IPS-18a (cell line): Measurements from ENCODE around the gene OAS2.

Experiments
- H3K27ac ChIP-seq: one replicate; pipeline ENCODE4 v1.5.1; 2013; ENCODE audit warnings: low read length
- H3K27me3 ChIP-seq: one replicate; pipeline ENCODE4 v1.6.1; 2013; ENCODE audit warnings: mild to moderate bottlenecking, low read length; ENCODE audit not compliant: control insufficient read depth, insufficient read depth
- H3K36me3 ChIP-seq: one replicate; pipeline ENCODE4 v1.6.1; 2013; ENCODE audit warnings: low read depth, low read length; ENCODE audit not compliant: control insufficient read depth
- H3K4me1 ChIP-seq: one replicate; pipeline ENCODE4 v1.6.1; 2013; ENCODE audit warnings: low read depth, low read length; ENCODE audit not compliant: control insufficient read depth
- H3K4me3 ChIP-seq: one replicate; pipeline ENCODE4 v1.5.1; 2013; ENCODE audit warnings: low read length
- H3K9ac ChIP-seq: one replicate; pipeline ENCODE4 v1.6.1; 2013; ENCODE audit warnings: mild to moderate bottlenecking, low read length, moderate library complexity
- H3K9me3 ChIP-seq: one replicate; pipeline ENCODE4 v1.6.1; 2013; ENCODE audit warnings: low read depth, low read length; ENCODE audit not compliant: control insufficient read depth

The OAS2 gene

DNA sequence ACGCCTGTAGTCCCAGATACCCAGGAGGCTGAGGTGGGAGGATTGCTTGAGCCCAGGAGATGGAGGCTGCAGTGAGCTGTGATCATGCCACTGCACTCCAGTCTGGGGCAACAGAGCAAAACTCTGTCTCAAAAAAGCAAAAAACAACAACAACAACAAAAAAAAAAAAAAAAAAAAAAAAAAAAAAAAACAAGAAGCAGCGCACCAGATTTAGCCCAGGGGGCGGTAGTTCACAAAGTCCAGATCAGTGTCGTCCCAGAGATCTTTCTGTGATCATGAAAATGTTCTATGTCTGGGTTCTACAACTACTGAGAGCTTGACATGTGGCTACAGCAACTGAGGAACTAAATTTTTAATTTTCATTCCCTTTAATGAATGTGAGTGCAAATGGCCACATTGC, 27.4 kb downstream of the OAS2 start:
- Histone ChIP-seq H3K4me3 (no peak overlapping the region), H3K36me3 (no peaks in the 10 kb centered on the region), H3K4me1 (no peaks in the 10 kb centered on the region), H3K9me3 (no peaks in the 10 kb centered on the region), H3K9ac (no peak overlapping the region), H3K27ac (no peak overlapping the region), H3K27me3 (no peaks in the 10 kb centered on the region)

DNA sequence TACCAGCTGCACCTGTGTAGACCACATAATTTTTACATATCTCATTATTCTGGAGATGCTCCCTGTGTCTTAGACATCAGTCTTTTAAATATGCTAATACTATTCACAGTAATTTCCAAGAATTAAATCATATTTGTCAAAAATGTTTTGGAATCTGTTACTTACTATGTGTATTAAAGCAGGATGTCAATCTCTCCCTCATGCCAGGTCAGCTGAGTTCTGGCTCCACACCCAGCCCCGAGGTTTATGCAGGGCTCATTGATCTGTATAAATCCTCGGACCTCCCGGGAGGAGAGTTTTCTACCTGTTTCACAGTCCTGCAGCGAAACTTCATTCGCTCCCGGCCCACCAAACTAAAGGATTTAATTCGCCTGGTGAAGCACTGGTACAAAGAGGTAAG, 27.9 kb downstream of the OAS2 start:
- no peaks in the 10 kb centered on the region for H3K36me3 ChIP-seq
- H3K9ac ChIP-seq = no peak overlapping the region
- no peak overlapping the region for H3K4me3 ChIP-seq
- H3K9me3 ChIP-seq = no peaks in the 10 kb centered on the region
- H3K27ac ChIP-seq = no peak overlapping the region
- no peaks in the 10 kb centered on the region for H3K27me3 ChIP-seq
- H3K4me1 ChIP-seq = no peaks in the 10 kb centered on the region

DNA sequence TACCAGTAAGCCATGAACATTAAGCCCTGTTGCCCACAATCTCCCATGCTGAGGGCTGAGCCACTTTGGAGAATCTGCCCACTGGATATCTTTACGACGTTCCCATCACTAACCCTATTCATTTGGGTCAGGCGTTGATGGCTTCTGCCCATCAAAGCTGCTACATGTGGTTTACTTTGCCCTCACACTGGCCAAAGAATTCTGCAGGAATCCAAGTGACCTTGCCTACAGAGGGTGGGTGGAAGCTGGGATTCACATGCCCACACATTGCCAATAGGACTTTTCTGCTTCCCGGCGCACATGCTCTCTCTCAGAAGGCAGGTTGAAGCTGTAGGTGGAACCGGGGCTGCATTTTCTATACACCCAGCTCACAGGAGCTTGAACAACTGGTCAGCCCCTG, 28.3 kb downstream of the OAS2 start:
- H3K4me3 ChIP-seq = no peak overlapping the region
- no peaks in the 10 kb centered on the region for H3K27me3 ChIP-seq
- no peaks in the 10 kb centered on the region for H3K4me1 ChIP-seq
- H3K9me3 ChIP-seq = no peaks in the 10 kb centered on the region
- H3K9ac ChIP-seq = no peak overlapping the region
- no peaks in the 10 kb centered on the region for H3K36me3 ChIP-seq
- H3K27ac ChIP-seq = no peak overlapping the region

GRCh38 chr12:113007166-113007565, 28.8 kb downstream of the OAS2 start:
- H3K27me3 ChIP-seq = no peaks in the 10 kb centered on the region
- H3K27ac ChIP-seq = no peak overlapping the region
- no peaks in the 10 kb centered on the region for H3K4me1 ChIP-seq
- no peaks in the 10 kb centered on the region for H3K9me3 ChIP-seq
- no peaks in the 10 kb centered on the region for H3K36me3 ChIP-seq
- H3K9ac ChIP-seq = no peak overlapping the region
- H3K4me3 ChIP-seq = no peak overlapping the region

DNA sequence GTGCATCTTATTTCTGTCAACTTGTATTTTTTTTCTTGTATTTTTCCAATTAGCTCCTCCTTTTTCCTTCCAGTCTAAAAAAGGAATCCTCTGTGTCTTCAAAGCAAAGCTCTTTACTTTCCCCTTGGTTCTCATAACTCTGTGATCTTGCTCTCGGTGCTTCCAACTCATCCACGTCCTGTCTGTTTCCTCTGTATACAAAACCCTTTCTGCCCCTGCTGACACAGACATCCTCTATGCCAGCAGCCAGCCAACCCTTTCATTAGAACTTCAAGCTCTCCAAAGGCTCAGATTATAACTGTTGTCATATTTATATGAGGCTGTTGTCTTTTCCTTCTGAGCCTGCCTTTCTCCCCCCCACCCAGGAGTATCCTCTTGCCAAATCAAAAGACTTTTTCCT, 32.4 kb downstream of the OAS2 start:
- Histone ChIP-seq H3K4me1 (no peaks in the 10 kb centered on the region), H3K4me3 (no peak overlapping the region), H3K9me3 (no peaks in the 10 kb centered on the region), H3K9ac (no peak overlapping the region), H3K36me3 (no peaks in the 10 kb centered on the region), H3K27me3 (no peaks in the 10 kb centered on the region), H3K27ac (no peak overlapping the region)

DNA sequence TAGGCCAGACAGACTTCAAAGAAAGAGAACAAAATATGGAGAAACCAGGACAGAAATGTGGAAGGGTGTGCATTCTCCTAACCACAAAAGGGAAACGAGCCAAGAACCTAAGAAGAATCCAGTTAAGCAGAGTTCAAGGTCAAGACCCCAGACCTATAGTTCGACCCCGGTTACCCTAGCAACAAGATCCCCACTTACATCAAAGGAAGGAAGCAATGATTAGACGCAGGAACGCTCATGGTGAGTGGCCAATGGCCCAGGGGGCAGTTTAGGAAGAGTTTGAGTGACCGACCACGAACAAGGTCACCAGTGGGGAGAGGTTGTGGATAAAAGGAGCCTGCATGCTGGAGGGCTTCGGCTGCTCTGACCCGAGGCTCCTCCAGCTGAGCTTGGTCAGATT, 36.2 kb downstream of the OAS2 start:
- H3K4me1 ChIP-seq = no peaks in the 10 kb centered on the region
- no peaks in the 10 kb centered on the region for H3K36me3 ChIP-seq
- H3K27me3 ChIP-seq = no peaks in the 10 kb centered on the region
- H3K9me3 ChIP-seq = no peaks in the 10 kb centered on the region
- no peak overlapping the region for H3K4me3 ChIP-seq
- no peak overlapping the region for H3K27ac ChIP-seq
- H3K9ac ChIP-seq = no peak overlapping the region

GRCh38 chr12:113016796-113017195, 38.5 kb downstream of the OAS2 start:
- H3K27ac ChIP-seq = no peak overlapping the region
- H3K4me3 ChIP-seq = no peak overlapping the region
- H3K27me3 ChIP-seq = no peaks in the 10 kb centered on the region
- H3K36me3 ChIP-seq = no peaks in the 10 kb centered on the region
- H3K9me3 ChIP-seq = no peaks in the 10 kb centered on the region
- H3K9ac ChIP-seq = no peak overlapping the region
- H3K4me1 ChIP-seq = no peaks in the 10 kb centered on the region

DNA sequence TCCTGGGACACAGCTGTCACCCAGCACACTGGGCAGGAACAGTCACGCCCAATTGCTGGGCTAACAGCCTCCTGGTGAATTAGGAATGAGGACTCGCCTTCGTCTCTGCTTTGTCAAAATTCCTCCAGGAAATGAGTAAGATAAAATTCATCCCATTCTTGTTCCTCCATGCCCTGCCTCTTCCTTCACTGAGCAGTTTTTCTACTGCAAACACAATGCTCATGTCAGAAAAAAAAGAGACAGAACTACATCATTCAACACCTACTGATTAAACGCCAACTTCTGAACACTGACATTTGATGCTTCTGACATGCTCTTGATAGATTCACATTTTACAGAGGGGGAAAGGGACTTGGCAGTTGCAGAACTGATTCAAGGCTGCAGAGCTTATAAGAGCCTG, 40.7 kb downstream of the OAS2 start:
- Histone ChIP-seq H3K4me1 (no peaks in the 10 kb centered on the region), H3K9me3 (no peaks in the 10 kb centered on the region), H3K27ac (no peak overlapping the region), H3K36me3 (no peaks in the 10 kb centered on the region), H3K27me3 (no peaks in the 10 kb centered on the region), H3K4me3 (no peak overlapping the region), H3K9ac (no peak overlapping the region)

DNA sequence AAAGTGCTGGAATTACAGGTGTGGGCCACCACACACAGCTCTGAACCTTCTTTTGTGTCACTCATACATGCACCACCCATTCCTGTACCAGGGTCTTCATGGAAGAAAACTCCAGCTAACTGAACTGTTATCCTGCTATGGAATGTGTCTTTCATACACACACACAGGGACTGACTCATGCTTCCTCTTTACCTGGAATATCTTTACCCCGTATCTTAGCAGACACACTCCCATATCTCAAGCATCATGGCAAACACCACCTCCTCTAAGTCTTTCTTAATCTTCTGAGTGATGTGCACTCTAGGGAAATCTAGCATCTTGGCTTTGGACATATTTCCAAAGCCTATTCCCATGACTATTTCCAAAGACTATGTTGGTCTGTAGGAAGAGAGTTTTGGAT, 43.2 kb downstream of the OAS2 start:
- no peaks in the 10 kb centered on the region for H3K27me3 ChIP-seq
- H3K36me3 ChIP-seq = no peaks in the 10 kb centered on the region

DNA sequence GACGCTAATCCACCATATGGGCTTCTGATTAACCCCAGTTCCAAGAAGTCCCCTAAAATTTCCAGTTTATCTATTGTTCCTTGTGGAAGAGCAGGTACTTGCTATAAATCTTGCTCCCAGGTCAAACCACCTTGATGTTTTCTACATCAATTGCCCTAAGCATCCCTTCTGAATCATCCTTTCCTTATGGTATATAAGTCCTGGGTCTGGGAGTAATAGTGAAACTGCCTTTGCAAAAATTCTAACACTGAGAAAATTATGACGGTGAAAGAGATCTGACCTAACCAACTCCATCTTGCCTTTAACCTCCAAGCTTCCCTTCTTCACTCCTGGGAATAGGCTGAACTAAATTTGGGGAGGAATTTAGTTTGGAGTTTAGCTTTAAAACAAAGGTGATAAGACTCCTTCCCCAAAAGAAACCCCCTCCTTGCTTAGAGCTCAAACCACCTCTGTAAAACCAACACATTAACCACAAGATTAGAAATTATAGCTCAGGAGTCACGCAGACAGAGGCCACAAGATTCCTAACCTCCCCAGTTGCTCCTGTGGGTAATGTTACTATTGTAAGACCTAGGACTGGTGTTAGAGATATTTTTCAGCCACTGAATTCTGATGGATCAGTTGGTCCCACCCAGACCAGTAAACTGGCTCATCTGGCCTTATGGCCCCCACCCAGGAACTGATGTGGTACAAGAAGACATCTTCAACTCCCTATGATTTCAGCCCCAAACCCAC, 44.4 kb downstream of the OAS2 start:
- no peak overlapping the region for H3K27ac ChIP-seq
- no peaks in the 10 kb centered on the region for H3K27me3 ChIP-seq
- H3K36me3 ChIP-seq = no peaks in the 10 kb centered on the region
- no peaks in the 10 kb centered on the region for H3K4me1 ChIP-seq
- no peak overlapping the region for H3K9ac ChIP-seq
- no peak overlapping the region for H3K4me3 ChIP-seq
- no peaks in the 10 kb centered on the region for H3K9me3 ChIP-seq

More for the DNA sequence above, 43.2 kb downstream of the OAS2 start:
- Histone ChIP-seq H3K4me1 (no peaks in the 10 kb centered on the region), H3K9me3 (no peaks in the 10 kb centered on the region), H3K27ac (no peak overlapping the region), H3K4me3 (no peak overlapping the region), H3K9ac (no peak overlapping the region)

DNA sequence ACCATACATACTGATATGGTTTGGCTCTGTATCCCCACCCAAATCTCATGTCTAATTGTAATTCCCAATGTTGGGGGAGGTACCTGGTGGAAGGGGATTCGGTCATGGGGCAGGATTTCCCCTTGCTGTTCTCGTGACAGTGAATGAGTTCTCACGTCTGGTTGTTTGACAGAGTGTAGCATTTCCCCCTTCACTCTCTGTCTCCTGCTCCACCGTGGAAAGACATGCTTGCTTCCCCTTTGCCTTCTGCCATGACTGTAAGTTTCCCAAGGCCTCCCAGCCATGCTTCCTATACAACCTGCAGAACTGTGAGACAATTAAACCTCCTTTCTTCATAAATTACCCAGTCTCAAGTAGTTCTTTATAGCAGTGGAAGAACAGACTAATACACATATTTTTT, 49.4 kb downstream of the OAS2 start:
- Histone ChIP-seq H3K36me3 (no peaks in the 10 kb centered on the region), H3K9me3 (no peaks in the 10 kb centered on the region), H3K27me3 (no peaks in the 10 kb centered on the region), H3K4me3 (no peak overlapping the region), H3K4me1 (peaks cover 4% of the 10 kb centered on the region), H3K9ac (no peak overlapping the region), H3K27ac (no peak overlapping the region)

DNA sequence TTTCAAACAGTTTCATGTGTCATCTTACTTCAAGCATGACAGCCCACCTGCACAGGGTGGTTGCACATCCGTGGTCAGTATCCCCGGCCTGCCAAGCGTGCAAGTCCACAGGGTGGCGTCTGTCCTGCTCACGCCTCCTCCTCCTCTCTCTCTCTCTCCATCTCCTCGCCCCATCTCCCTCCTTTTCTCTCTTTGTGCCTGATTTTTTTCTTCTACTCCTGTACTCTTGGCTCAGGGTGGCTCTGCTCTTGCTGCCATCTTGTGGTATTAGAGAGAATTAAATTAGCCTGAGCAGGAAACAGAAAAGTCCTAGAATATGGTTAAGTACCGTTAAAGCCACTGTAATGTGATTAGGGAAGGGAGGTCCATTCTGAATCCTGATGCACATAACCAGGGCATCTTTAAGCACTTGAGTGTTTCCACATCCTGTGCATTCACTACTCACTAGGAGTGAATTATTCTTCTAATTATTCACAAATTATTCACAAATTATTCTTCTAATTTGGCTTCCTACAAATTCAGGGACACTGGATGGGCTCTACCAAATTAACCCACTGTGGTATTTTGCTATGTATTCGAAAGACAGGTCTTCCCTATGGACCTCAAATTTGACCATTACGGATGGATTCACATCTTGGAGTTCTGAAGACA, 52.7 kb downstream of the OAS2 start:
- H3K4me3 ChIP-seq = no peak overlapping the region
- H3K4me1 ChIP-seq = peaks cover 4% of the 10 kb centered on the region
- no peaks in the 10 kb centered on the region for H3K36me3 ChIP-seq
- H3K27me3 ChIP-seq = no peaks in the 10 kb centered on the region
- H3K27ac ChIP-seq = no peak overlapping the region
- H3K9ac ChIP-seq = no peak overlapping the region
- no peaks in the 10 kb centered on the region for H3K9me3 ChIP-seq
